Mucosa of stomach (tissue), 1 donor: ENCODE data around the gene NPEPL1.
"Not testable (repeated sequence)": the region's sequence is repeated elsewhere in the genome, so short reads cannot be mapped to it uniquely, and the experiment has no call there.

ENCODE experiments used
- H3K27me3 ChIP-seq: one replicate; pipeline ENCODE4 v1.7.0; 2013; ENCODE audit warnings: mild to moderate bottlenecking, low read length; ENCODE audit not compliant: control insufficient read depth, insufficient read depth
- H3K36me3 ChIP-seq: one replicate; pipeline ENCODE4 v1.7.0; 2013; ENCODE audit warnings: low read length; ENCODE audit not compliant: control insufficient read depth, insufficient read depth
- H3K4me1 ChIP-seq: one replicate; pipeline ENCODE4 v1.7.0; 2013; ENCODE audit warnings: mild to moderate bottlenecking, low read length; ENCODE audit not compliant: control insufficient read depth, insufficient read depth
- H3K4me3 ChIP-seq: one replicate; pipeline ENCODE4 v1.7.0; 2013; ENCODE audit warnings: low read length
- H3K9ac ChIP-seq: one replicate; pipeline ENCODE4 v1.7.0; 2013; ENCODE audit warnings: mild to moderate bottlenecking, low read length, moderate library complexity
- H3K9me3 ChIP-seq: one replicate; pipeline ENCODE4 v1.7.0; 2013; ENCODE audit warnings: mild to moderate bottlenecking, low read length, moderate library complexity; ENCODE audit not compliant: control insufficient read depth
- donor health status: Pancreatic carcinoma.

The NPEPL1 gene, protein sequence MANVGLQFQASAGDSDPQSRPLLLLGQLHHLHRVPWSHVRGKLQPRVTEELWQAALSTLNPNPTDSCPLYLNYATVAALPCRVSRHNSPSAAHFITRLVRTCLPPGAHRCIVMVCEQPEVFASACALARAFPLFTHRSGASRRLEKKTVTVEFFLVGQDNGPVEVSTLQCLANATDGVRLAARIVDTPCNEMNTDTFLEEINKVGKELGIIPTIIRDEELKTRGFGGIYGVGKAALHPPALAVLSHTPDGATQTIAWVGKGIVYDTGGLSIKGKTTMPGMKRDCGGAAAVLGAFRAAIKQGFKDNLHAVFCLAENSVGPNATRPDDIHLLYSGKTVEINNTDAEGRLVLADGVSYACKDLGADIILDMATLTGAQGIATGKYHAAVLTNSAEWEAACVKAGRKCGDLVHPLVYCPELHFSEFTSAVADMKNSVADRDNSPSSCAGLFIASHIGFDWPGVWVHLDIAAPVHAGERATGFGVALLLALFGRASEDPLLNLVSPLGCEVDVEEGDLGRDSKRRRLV

DNA sequence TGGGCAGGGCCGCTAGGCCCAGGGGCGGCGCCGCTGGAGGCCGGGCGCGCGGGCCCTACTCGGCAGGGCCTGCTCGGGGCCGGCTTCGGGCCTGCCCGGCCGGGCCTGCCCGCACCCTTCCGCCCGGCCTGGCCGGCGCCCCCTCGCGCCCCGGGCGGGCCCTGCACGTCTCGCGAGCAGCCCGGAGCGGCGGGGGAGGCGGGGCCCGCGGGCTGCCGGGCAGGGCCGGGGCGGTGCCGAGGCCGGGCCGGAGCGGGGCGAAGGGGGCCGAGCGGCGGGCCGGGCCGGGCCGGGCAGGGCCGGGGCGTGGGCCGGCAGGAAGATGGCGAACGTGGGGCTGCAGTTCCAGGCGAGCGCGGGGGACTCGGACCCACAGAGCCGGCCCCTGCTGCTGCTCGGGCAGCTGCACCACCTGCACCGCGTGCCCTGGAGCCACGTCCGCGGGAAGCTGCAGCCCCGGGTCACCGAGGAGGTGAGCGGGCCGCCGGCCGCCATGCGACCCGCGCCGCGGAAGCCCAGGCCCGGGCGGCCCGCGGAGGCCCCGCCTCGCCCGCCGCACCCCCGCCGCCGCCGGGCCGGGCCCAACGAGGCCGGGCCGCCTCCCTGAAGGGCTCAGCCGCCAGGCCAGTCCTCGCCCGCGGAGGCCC lies at the start of gene NPEPL1:
Gene NPEPL1, plus strand, starts transcription at position 222 of the 647 bp plus-strand sequence. Its CDS starts 101 bp downstream, at position 323.
- peaks cover 16% of the 10 kb centered on the region for H3K4me1 ChIP-seq

GRCh38 chr20:58642896-58643295 lies 49.7 kb upstream of the NPEPL1 start:
- H3K27me3 ChIP-seq, H3K9ac ChIP-seq, H3K36me3 ChIP-seq, H3K9me3 ChIP-seq, H3K4me3 ChIP-seq, H3K4me1 ChIP-seq: not testable (repeated sequence)

More for the DNA sequence above, at the start of gene NPEPL1:
- peak within 1 kb of the TSS; percentile 69 for H3K9ac ChIP-seq
- H3K36me3 ChIP-seq, result no peaks in the 10 kb centered on the region
- H3K4me3 ChIP-seq, result peak within 1 kb of the TSS; percentile 40
- no peaks in the 10 kb centered on the region for H3K27me3 ChIP-seq
- no peaks in the 10 kb centered on the region for H3K9me3 ChIP-seq

DNA sequence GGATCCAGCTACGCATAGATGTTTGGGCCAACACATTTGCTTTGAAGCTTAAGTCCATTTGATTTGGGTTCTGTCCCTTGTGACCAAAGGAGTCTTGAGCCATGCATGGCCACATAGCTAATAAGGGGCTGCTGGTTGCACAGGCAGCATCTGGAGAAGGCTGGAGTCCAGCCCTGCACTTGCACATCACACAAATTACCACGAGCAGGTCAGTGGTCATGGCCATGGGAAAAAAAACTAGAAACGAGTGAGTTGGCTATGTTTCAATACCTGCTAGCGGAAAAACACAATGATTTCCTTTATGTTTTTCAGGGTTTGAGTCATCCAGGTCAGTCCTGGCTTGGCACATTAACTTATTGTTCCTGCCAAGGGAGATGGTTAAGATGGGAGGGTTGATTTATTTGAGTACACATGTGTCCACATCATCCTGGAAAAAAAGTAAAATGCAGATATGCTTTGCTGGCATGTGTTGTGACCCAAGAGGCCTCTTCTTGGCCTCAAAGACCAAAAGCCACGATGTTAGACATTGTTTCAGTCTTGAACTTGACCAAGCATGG lies 47.1 kb upstream of the NPEPL1 start:
- Histone ChIP-seq H3K36me3 (no peaks in the 10 kb centered on the region), H3K4me1 (peaks cover 6% of the 10 kb centered on the region), H3K27me3 (no peaks in the 10 kb centered on the region), H3K9ac (no peak overlapping the region), H3K9me3 (no peaks in the 10 kb centered on the region), H3K4me3 (no peak overlapping the region)

DNA sequence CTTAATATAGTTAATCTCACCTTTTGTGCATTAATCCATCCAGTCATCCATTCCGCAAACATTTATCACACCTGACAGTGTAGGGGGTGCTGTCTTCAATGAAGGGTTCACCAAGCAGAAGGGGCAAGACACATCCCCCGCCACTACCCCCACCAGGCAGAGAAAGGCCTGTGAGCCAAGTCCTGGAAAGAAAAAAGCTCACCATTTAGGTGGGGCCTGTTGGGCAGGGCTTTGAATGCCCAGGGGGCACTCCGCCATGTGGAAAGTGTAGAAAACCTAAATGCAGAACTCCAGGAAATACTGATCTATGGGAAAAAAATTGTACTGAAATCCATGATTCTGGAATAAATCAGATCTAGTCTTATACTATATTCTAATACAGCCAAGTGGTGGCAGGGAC lies 46.3 kb upstream of the NPEPL1 start:
- peaks cover 6% of the 10 kb centered on the region for H3K4me1 ChIP-seq
- no peak overlapping the region for H3K9ac ChIP-seq
- no peaks in the 10 kb centered on the region for H3K9me3 ChIP-seq
- no peaks in the 10 kb centered on the region for H3K27me3 ChIP-seq
- no peak overlapping the region for H3K4me3 ChIP-seq
- H3K36me3 ChIP-seq, result no peaks in the 10 kb centered on the region

GRCh38 chr20:58646703-58647102 lies 45.9 kb upstream of the NPEPL1 start:
- Histone ChIP-seq H3K36me3 (no peaks in the 10 kb centered on the region), H3K27me3 (no peaks in the 10 kb centered on the region), H3K9me3 (no peaks in the 10 kb centered on the region), H3K9ac (no peak overlapping the region), H3K4me1 (peaks cover 6% of the 10 kb centered on the region), H3K4me3 (no peak overlapping the region)

- no peaks in the 10 kb centered on the region for H3K27me3 ChIP-seq
- peaks cover 6% of the 10 kb centered on the region for H3K4me1 ChIP-seq
These were observed 45.3 kb upstream of the NPEPL1 start for GRCh38 chr20:58647162-58647795.

DNA sequence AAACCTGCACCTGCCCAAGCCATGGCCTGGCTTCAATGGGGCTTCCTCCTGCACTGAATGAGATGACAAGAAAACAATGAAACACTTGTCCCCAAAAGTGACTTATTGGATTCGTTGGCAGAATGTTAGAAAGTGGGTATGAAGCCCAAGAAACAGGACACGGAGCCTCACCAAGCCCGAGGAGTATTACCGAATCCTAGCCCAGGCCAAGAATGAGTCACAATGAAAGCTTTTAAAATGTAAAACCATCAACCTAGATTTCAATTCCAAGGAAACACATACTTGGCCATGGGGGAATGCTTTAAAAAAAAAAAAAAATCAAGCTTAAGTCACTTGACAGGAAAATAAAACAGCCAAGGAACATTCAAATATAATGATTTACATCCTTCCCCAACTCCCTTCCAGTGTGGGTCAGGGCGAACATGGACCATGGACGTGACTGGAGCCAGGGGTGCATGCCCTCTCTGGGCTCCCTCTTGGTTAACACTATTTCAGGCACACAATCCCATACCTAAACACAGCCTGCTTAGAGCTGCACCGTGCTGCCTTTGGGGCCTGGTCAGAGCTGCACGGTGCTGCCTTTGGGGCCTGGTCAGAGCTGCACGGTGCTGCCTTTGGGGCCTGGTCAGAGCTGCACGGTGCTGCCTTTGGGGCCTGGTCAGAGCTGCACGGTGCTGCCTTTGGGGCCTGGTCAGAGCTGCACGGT lies 44.7 kb upstream of the NPEPL1 start:
- H3K27me3 ChIP-seq, result no peaks in the 10 kb centered on the region
- no peaks in the 10 kb centered on the region for H3K9me3 ChIP-seq
- no peaks in the 10 kb centered on the region for H3K36me3 ChIP-seq
- H3K9ac ChIP-seq, result no peak overlapping the region
- peaks cover 9% of the 10 kb centered on the region for H3K4me1 ChIP-seq
- no peak overlapping the region for H3K4me3 ChIP-seq

More at GRCh38 chr20:58647162-58647795, 45.3 kb upstream of the NPEPL1 start:
- H3K36me3 ChIP-seq, result no peaks in the 10 kb centered on the region
- H3K9me3 ChIP-seq, result no peaks in the 10 kb centered on the region
- no peak overlapping the region for H3K9ac ChIP-seq
- H3K4me3 ChIP-seq, result no peak overlapping the region

GRCh38 chr20:58648502-58648825 lies 44.1 kb upstream of the NPEPL1 start:
- peaks cover 10% of the 10 kb centered on the region for H3K4me1 ChIP-seq
- H3K27me3 ChIP-seq, H3K9ac ChIP-seq, H3K9me3 ChIP-seq, H3K36me3 ChIP-seq, H3K4me3 ChIP-seq: not testable (repeated sequence)

DNA sequence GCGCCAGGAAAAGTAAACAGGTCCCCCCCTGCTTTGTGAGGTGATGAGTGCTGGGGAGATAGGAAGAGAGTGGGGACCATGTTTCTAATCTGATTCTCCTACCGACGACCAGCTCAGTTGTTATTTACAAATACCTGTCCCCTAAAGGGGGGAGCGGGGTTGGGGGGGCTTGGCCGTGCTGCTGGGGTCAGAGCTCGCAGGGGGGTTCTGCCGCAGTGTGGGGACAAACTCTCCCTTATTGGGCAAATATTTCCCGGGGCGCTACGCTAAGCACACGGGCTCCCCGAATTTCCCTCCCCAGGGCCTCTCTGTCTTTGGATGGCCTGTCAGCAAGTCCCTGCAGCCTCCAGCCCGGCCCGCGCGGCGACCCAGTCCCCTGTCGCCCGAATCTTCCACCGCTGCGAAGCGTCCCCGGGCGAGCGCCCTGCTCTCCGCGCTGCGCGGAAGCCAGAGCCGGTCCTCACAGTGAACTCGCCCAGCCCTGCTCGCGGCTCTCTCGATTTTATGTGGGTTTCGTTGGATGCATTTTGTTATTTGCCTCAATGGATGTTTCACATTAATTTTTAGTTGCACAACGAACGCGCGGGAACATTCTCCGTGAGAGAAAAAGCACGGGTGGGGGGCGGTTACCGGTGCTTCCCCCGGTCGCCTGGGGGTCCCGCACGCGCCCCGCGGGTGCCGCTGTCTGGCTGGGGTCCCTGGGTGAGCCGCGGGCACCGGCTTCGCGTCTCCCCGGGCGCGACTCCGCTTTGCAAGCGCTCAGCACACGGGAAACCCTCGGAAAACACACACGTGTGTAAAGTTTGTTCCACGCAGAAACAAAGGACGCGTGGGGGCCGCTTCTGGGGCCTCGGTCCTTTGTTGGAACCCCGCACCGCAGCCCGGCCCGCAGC lies 43.1 kb upstream of the NPEPL1 start:
- Histone ChIP-seq H3K27me3 (no peaks in the 10 kb centered on the region), H3K9me3 (no peaks in the 10 kb centered on the region), H3K4me1 (peaks cover 10% of the 10 kb centered on the region), H3K4me3 (peak overlapping the region; percentile 42), H3K9ac (peak overlapping the region; percentile 99), H3K36me3 (no peaks in the 10 kb centered on the region)

- H3K9me3 ChIP-seq, result no peaks in the 10 kb centered on the region
- no peaks in the 10 kb centered on the region for H3K27me3 ChIP-seq
- peak overlapping the region; percentile 98 for H3K4me3 ChIP-seq
- no peaks in the 10 kb centered on the region for H3K36me3 ChIP-seq
- H3K4me1 ChIP-seq, result peaks cover 10% of the 10 kb centered on the region
- H3K9ac ChIP-seq, result peak overlapping the region; percentile 99
These were observed 42.3 kb upstream of the NPEPL1 start for GRCh38 chr20:58650181-58650775.
